Activated gamma-delta T cell treated with Interleukin-2 at 50 U/mL for 16 hours (primary cell): Measurements from ENCODE around the gene UGT1A3.
"Not testable (repeated sequence)": the region's sequence is repeated elsewhere in the genome, so short reads cannot be mapped to it uniquely, and the experiment has no call there.

Experiments
- DNase-seq: peaks from one replicate; pipeline ENCODE4 v3.0.0-alpha.2; 2020

Gene UGT1A3

GRCh38 chr2:233728723-233729301, at the start of gene UGT1A3:
Gene UGT1A3 (plus strand): TSS chr2:233729042. CDS start chr2:233729127, 85 bp downstream.
- DNase-seq = no peak

GRCh38 chr2:233679196-233679595, 49.6 kb upstream of the UGT1A3 start:
- no peak for DNase-seq

- DNase-seq = no peak
These were observed 48.3 kb upstream of the UGT1A3 start for GRCh38 chr2:233680361-233681045.

- DNase-seq = no peak
These were observed 47.2 kb upstream of the UGT1A3 start, which contains the start of gene UGT1A7 for GRCh38 chr2:233681521-233682099. Gene UGT1A7 (plus strand): TSS chr2:233681901. CDS start chr2:233681938, 37 bp downstream.

- DNase-seq = no peak
These were observed 44.2 kb upstream of the UGT1A3 start for GRCh38 chr2:233684640-233685039.

- no peak for DNase-seq
These were observed 41.9 kb upstream of the UGT1A3 start for GRCh38 chr2:233686928-233687327.

- DNase-seq = no peak
These were observed 40.5 kb upstream of the UGT1A3 start for GRCh38 chr2:233688341-233688740.

- no peak for DNase-seq
These were observed 39.8 kb upstream of the UGT1A3 start for GRCh38 chr2:233689031-233689430.

- DNase-seq = no peak
These were observed 39.3 kb upstream of the UGT1A3 start for GRCh38 chr2:233689501-233689900.

- DNase-seq = no peak
These were observed 38.4 kb upstream of the UGT1A3 start for GRCh38 chr2:233690444-233690843.

GRCh38 chr2:233691443-233692433, 37.1 kb upstream of the UGT1A3 start:
- no peak for DNase-seq

- no peak for DNase-seq
These were observed 36.2 kb upstream of the UGT1A3 start, which contains the start of gene UGT1A6 for GRCh38 chr2:233692648-233693047. Gene UGT1A6 (plus strand): TSS chr2:233692890. CDS start chr2:233693005, 115 bp downstream.

- DNase-seq = no peak
These were observed 34.9 kb upstream of the UGT1A3 start for GRCh38 chr2:233693963-233694362.

- DNase-seq = no peak
These were observed 30.1 kb upstream of the UGT1A3 start for GRCh38 chr2:233698740-233699139.

- DNase-seq = no peak
These were observed 29.3 kb upstream of the UGT1A3 start for GRCh38 chr2:233699424-233700027.

GRCh38 chr2:233700028-233700635, 28.7 kb upstream of the UGT1A3 start:
- DNase-seq = no peak

GRCh38 chr2:233700842-233701241, 28.0 kb upstream of the UGT1A3 start:
- not testable (repeated sequence) for DNase-seq

GRCh38 chr2:233702238-233702637, 26.6 kb upstream of the UGT1A3 start:
- DNase-seq = no peak

GRCh38 chr2:233705911-233706506, 22.8 kb upstream of the UGT1A3 start:
- DNase-seq = no peak

GRCh38 chr2:233706720-233707119, 22.1 kb upstream of the UGT1A3 start:
- DNase-seq = no peak

- DNase-seq = no peak
These were observed 20.8 kb upstream of the UGT1A3 start for GRCh38 chr2:233707940-233708644.
